ENCODE data around the gene TULP3.

Gene TULP3

DNA sequence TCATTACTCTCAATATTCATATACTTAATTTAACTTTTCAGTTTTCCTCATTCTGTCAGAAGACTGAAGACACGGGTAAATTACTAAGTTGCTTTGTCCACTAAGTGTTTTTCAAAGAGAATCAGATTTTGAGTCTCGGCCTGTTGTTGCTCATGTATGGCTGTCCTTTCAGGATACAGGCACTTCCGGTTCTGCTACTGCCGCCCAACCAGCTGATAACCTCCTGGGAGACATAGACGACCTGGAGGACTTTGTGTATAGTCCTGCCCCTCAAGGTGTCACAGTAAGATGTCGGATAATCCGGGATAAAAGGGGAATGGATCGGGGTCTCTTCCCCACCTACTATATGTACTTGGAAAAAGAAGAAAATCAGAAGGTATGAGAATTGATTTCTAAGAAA lies 40.2 kb downstream of the TULP3 start:
- Histone ChIP-seq H3K4me1 (ENCODE audit: low read depth, poor library complexity, severe bottlenecking) (no peaks in the 10 kb centered on the region), H4K20me1 (ENCODE audit: insufficient read depth) (no peaks in the 10 kb centered on the region), H3K9ac (no peak overlapping the region), H3K4me2 (no peak overlapping the region), H3K27me3 (ENCODE audit: insufficient read depth, low read depth) (no peaks in the 10 kb centered on the region), H3K36me3 (ENCODE audit: insufficient read depth) (no peaks in the 10 kb centered on the region), H2AFZ (ENCODE audit: low read depth) (no peak overlapping the region), H3K4me3 (IDR thresholded peaks at IDR 0.05; ENCODE audit: insufficient read depth, low read depth, low read length) (no peak overlapping the region), H3K79me2 (ENCODE audit: insufficient read depth, low read depth) (no peaks in the 10 kb centered on the region), H3K27ac (no peak overlapping the region)
- TF ChIP-seq, protein P1, sequence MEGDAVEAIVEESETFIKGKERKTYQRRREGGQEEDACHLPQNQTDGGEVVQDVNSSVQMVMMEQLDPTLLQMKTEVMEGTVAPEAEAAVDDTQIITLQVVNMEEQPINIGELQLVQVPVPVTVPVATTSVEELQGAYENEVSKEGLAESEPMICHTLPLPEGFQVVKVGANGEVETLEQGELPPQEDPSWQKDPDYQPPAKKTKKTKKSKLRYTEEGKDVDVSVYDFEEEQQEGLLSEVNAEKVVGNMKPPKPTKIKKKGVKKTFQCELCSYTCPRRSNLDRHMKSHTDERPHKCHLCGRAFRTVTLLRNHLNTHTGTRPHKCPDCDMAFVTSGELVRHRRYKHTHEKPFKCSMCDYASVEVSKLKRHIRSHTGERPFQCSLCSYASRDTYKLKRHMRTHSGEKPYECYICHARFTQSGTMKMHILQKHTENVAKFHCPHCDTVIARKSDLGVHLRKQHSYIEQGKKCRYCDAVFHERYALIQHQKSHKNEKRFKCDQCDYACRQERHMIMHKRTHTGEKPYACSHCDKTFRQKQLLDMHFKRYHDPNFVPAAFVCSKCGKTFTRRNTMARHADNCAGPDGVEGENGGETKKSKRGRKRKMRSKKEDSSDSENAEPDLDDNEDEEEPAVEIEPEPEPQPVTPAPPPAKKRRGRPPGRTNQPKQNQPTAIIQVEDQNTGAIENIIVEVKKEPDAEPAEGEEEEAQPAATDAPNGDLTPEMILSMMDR (conservative IDR thresholded peaks at IDR 0.05; ENCODE audit: low read depth, low read length): no peak

GRCh38 chr12:2933586-2933985 lies 42.9 kb downstream of the TULP3 start:
- TF ChIP-seq, protein P1 (conservative IDR thresholded peaks at IDR 0.05; ENCODE audit: low read depth, low read length): no peak
- no peaks in the 10 kb centered on the region for H4K20me1 ChIP-seq (ENCODE audit: insufficient read depth)
- no peaks in the 10 kb centered on the region for H3K36me3 ChIP-seq (ENCODE audit: insufficient read depth)
- no peak overlapping the region for H3K4me2 ChIP-seq
- no peaks in the 10 kb centered on the region for H3K27me3 ChIP-seq (ENCODE audit: insufficient read depth, low read depth)
- no peak overlapping the region for H2AFZ ChIP-seq (ENCODE audit: low read depth)
- no peak overlapping the region for H3K4me3 ChIP-seq (IDR thresholded peaks at IDR 0.05; ENCODE audit: insufficient read depth, low read depth, low read length)
- no peaks in the 10 kb centered on the region for H3K4me1 ChIP-seq (ENCODE audit: low read depth, poor library complexity, severe bottlenecking)
- no peaks in the 10 kb centered on the region for H3K79me2 ChIP-seq (ENCODE audit: insufficient read depth, low read depth)
- no peak overlapping the region for H3K27ac ChIP-seq
- no peak overlapping the region for H3K9ac ChIP-seq

DNA sequence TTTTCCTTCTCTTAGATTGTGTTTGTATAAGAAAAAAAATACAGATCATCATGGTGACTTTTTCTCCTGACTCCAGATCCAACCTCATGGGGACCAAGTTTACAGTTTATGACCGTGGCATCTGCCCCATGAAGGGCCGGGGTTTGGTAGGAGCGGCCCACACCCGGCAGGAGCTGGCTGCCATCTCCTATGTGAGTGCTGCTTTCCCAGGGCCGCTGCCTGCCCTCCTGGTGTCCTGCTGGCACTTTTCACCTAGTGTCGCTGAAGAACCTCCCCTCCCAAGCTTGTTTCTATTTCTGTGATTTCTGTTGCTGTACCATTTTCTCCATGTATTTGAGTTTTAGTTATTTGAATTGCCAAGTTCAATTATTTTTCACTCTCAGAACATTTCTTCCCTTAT lies 43.7 kb downstream of the TULP3 start:
- no peaks in the 10 kb centered on the region for H4K20me1 ChIP-seq (ENCODE audit: insufficient read depth)
- no peak overlapping the region for H3K9ac ChIP-seq
- no peaks in the 10 kb centered on the region for H3K79me2 ChIP-seq (ENCODE audit: insufficient read depth, low read depth)
- no peak overlapping the region for H3K27ac ChIP-seq
- H3K27me3 ChIP-seq (ENCODE audit: insufficient read depth, low read depth): no peaks in the 10 kb centered on the region
- H3K4me1 ChIP-seq (ENCODE audit: low read depth, poor library complexity, severe bottlenecking): no peaks in the 10 kb centered on the region
- no peak overlapping the region for H3K4me2 ChIP-seq
- H2AFZ ChIP-seq (ENCODE audit: low read depth): no peak overlapping the region
- no peaks in the 10 kb centered on the region for H3K36me3 ChIP-seq (ENCODE audit: insufficient read depth)
- TF ChIP-seq, protein P1 (conservative IDR thresholded peaks at IDR 0.05; ENCODE audit: low read depth, low read length): no peak
- H3K4me3 ChIP-seq (IDR thresholded peaks at IDR 0.05; ENCODE audit: insufficient read depth, low read depth, low read length): no peak overlapping the region

GRCh38 chr12:2936301-2936700 lies 45.6 kb downstream of the TULP3 start:
- Histone ChIP-seq H2AFZ (ENCODE audit: low read depth) (no peak overlapping the region), H3K27ac (no peak overlapping the region), H4K20me1 (ENCODE audit: insufficient read depth) (no peaks in the 10 kb centered on the region), H3K4me3 (IDR thresholded peaks at IDR 0.05; ENCODE audit: insufficient read depth, low read depth, low read length) (no peak overlapping the region), H3K9ac (no peak overlapping the region), H3K36me3 (ENCODE audit: insufficient read depth) (no peaks in the 10 kb centered on the region), H3K27me3 (ENCODE audit: insufficient read depth, low read depth) (no peaks in the 10 kb centered on the region), H3K4me1 (ENCODE audit: low read depth, poor library complexity, severe bottlenecking) (no peaks in the 10 kb centered on the region), H3K79me2 (ENCODE audit: insufficient read depth, low read depth) (no peaks in the 10 kb centered on the region), H3K4me2 (no peak overlapping the region)
- TF ChIP-seq, protein P1 (conservative IDR thresholded peaks at IDR 0.05; ENCODE audit: low read depth, low read length): no peak
